CD8-positive, alpha-beta memory T cell (primary cell): ENCODE results near the gene GNL2. TPM values are rescaled to one million over a fixed set of nuclear protein-coding genes. Genes with fewer than 3 reads are reported as not detected.
A peak's percentile ranks its signal among the peaks of the same experiment; 100 is the strongest.
"Not testable (repeated sequence)": the region's sequence is repeated elsewhere in the genome, so short reads cannot be mapped to it uniquely, and the experiment has no call there.

ENCODE experiments used
- CTCF ChIA-PET: fragments of 350-600 bp; sonication (Branson Sonifier 250); formaldehyde crosslinking; loops from one replicate; lab custom pipeline; 2021; ENCODE audit warnings: antibody characterized with exemption; lab: Charles Lee
- POLR2A ChIA-PET: fragments of 350-600 bp; sonication (Branson Sonifier 250); formaldehyde crosslinking; loops from one replicate; lab custom pipeline; 2021; ENCODE audit warnings: antibody characterized with exemption; lab: Charles Lee
- DNase-seq, 5 donors: peaks; one replicate each; pipeline versions ENCODE4 v3.0.0 to v3.0.0-alpha.2; 2020 to 2022; ENCODE audit warnings: mixed read lengths in 1 of 5
- H3K27ac ChIP-seq: one replicate; pipeline ENCODE4 v1.7.0; 2013; ENCODE audit warnings: low read depth, mild to moderate bottlenecking, low read length, moderate library complexity
- H3K27me3 ChIP-seq: 2 replicates; pipeline ENCODE4 v1.7.0; 2013; ENCODE audit warnings: low read length, mild to moderate bottlenecking; ENCODE audit not compliant: insufficient read depth, poor library complexity, severe bottlenecking
- H3K36me3 ChIP-seq: 2 replicates; pipeline ENCODE4 v1.7.0; 2013; ENCODE audit warnings: mild to moderate bottlenecking, low read length, moderate library complexity; ENCODE audit not compliant: insufficient read depth
- H3K4me1 ChIP-seq: 2 replicates; pipeline ENCODE4 v1.7.0; 2013; ENCODE audit warnings: mild to moderate bottlenecking, low read length, moderate library complexity; ENCODE audit not compliant: insufficient read depth
- H3K4me3 ChIP-seq: 2 replicates; pipeline ENCODE4 v1.7.0; 2013; ENCODE audit warnings: mild to moderate bottlenecking, low read length
- H3K9me3 ChIP-seq: 2 replicates; pipeline ENCODE4 v1.7.0; 2013; ENCODE audit warnings: mild to moderate bottlenecking, low read length
- H3K27ac Mint-ChIP-seq, 8 donors: one replicate each; pipeline ENCODE4 v1.8.0; 2020 to 2021; ENCODE audit warnings: mixed read lengths in 8 of 8, mild to moderate bottlenecking in 6 of 8, inconsistent platforms in 3 of 8, moderate library complexity in 3 of 8
- H3K27me3 Mint-ChIP-seq, 2 donors: one replicate each; pipeline ENCODE4 v1.8.0; 2020 to 2021; ENCODE audit warnings: mixed read lengths in 2 of 2, mild to moderate bottlenecking in 1 of 2, moderate library complexity in 1 of 2
- H3K36me3 Mint-ChIP-seq, 3 donors: one replicate each; pipeline ENCODE4 v1.8.0; 2020 to 2021; ENCODE audit warnings: mixed read lengths in 3 of 3, inconsistent platforms in 1 of 3, mild to moderate bottlenecking in 1 of 3
- H3K4me1 Mint-ChIP-seq, 3 donors: one replicate each; pipeline ENCODE4 v1.8.0; 2020 to 2021; ENCODE audit warnings: mixed read lengths in 3 of 3, inconsistent platforms in 1 of 3, mild to moderate bottlenecking in 1 of 3
- H3K4me3 Mint-ChIP-seq, 7 donors: one replicate each; pipeline ENCODE4 v1.8.0; 2020 to 2021; ENCODE audit warnings: mixed read lengths in 7 of 7, mild to moderate bottlenecking in 6 of 7, moderate library complexity in 4 of 7, inconsistent platforms in 2 of 7
- H3K9me3 Mint-ChIP-seq, 5 donors: one replicate each; pipeline ENCODE4 v1.8.0; 2020 to 2022; ENCODE audit warnings: mixed read lengths in 5 of 5, mild to moderate bottlenecking in 3 of 5, moderate library complexity in 2 of 5, inconsistent platforms in 1 of 5
- polyA plus RNA-seq: library from polyadenylated mRNA; unstranded; fragments of 300-500 nt; fragmentation: Illumina TruSeq; gene quantifications from one replicate; pipeline ENCODE4 v1.2.3, GENCODE V29; 2021
- total RNA-seq, 2 experiments: library from RNA; stranded (reverse); gene quantifications; one replicate each; pipeline ENCODE4 v1.2.3, GENCODE V29; 2021

Gene GNL2
- total and polyA plus RNA-seq, 3 experiments from 2014 or later, result 53.4 to 85.3 (median 83.4) TPM

- H3K9me3 ChIP-seq, result no peaks in the 10 kb centered on the region
- no peak for DNase-seq
- H3K4me3 ChIP-seq, result peak overlapping the region; percentile 97
- H3K27ac Mint-ChIP-seq, result peak overlapping the region; percentile 90 to 100 (median 98)
- peaks cover 0 to 11% of the 10 kb centered on the region in 2 donors for H3K27me3 Mint-ChIP-seq
- POLR2A ChIA-PET, result interaction anchor here (1.0 to 1.4 kb wide), 5 partner anchors 38 to 306 kb away, joined by 3 to 7 read pairs (median 3); partner anchors contain the start of genes CDCA8, MEAF6 and MTF1
- H3K4me1 ChIP-seq, result peaks cover 18% of the 10 kb centered on the region
- CTCF ChIA-PET, result interaction anchor here (1.2 to 1.7 kb wide), 4 partner anchors 39 to 129 kb away, joined by 3 to 7 read pairs (median 4); partner anchors contain the start of gene MEAF6
- H3K36me3 ChIP-seq, result no peaks in the 10 kb centered on the region
- no peaks in the 10 kb centered on the region for H3K27me3 ChIP-seq
- peak overlapping the region; percentile 94 for H3K27ac ChIP-seq
- peak overlapping the region; percentile 97 to 100 (median 99) for H3K4me3 Mint-ChIP-seq
- H3K4me1 Mint-ChIP-seq, result peaks cover 40 to 58% (median 46%) of the 10 kb centered on the region in 3 donors
- H3K9me3 Mint-ChIP-seq, result no peaks in the 10 kb centered on the region
- peaks cover 4 to 49% (median 7%) of the 10 kb centered on the region in 3 donors for H3K36me3 Mint-ChIP-seq
Measured at GRCh38 chr1:37553598-37553926, 42.2 kb downstream of the GNL2 start.

- H3K4me3 Mint-ChIP-seq, result no peak overlapping the region
- H3K27ac Mint-ChIP-seq, result peak overlapping the region in 2 of 8 donors; percentile 28 to 94
- no peaks in the 10 kb centered on the region for H3K9me3 Mint-ChIP-seq
- peaks cover 10 to 81% (median 21%) of the 10 kb centered on the region in 3 donors for H3K36me3 Mint-ChIP-seq
- Histone ChIP-seq H3K27ac (no peak overlapping the region), H3K27me3 (no peaks in the 10 kb centered on the region), H3K4me1 (peaks cover 18% of the 10 kb centered on the region), H3K4me3 (no peak overlapping the region), H3K9me3 (no peaks in the 10 kb centered on the region), H3K36me3 (peaks cover 20% of the 10 kb centered on the region)
- ChIA-PET CTCF (interaction anchor here (2.2 kb wide), 1 partner anchor 34 kb away, joined by 5 read pairs; no protein-coding TSS in a partner anchor), POLR2A (no interaction called here)
- H3K4me1 Mint-ChIP-seq, result peaks cover 44 to 60% (median 48%) of the 10 kb centered on the region in 3 donors
- H3K27me3 Mint-ChIP-seq, result no peaks in the 10 kb centered on the region
- no peak for DNase-seq
Measured at GRCh38 chr1:37549341-37549740, 46.4 kb downstream of the GNL2 start.

- H3K27ac ChIP-seq, result no peak overlapping the region
- peak overlapping the region in 1 of 8 donors; percentile 5 for H3K27ac Mint-ChIP-seq
- no peaks in the 10 kb centered on the region for H3K9me3 Mint-ChIP-seq
- POLR2A ChIA-PET, result no interaction called here
- no peaks in the 10 kb centered on the region for H3K27me3 Mint-ChIP-seq
- no peaks in the 10 kb centered on the region for H3K4me1 ChIP-seq
- H3K36me3 Mint-ChIP-seq, result peaks cover 10 to 71% (median 25%) of the 10 kb centered on the region in 3 donors
- peak overlapping the region in 1 of 7 donors; percentile 75 for H3K4me3 Mint-ChIP-seq
- no peak overlapping the region for H3K4me3 ChIP-seq
- H3K27me3 ChIP-seq, result no peaks in the 10 kb centered on the region
- peaks cover 13 to 26% (median 14%) of the 10 kb centered on the region in 3 donors for H3K4me1 Mint-ChIP-seq
- peaks cover 28% of the 10 kb centered on the region for H3K36me3 ChIP-seq
- CTCF ChIA-PET, result no interaction called here
- H3K9me3 ChIP-seq, result no peaks in the 10 kb centered on the region
- no peak for DNase-seq
Measured at GRCh38 chr1:37545019-37545418, 50.7 kb downstream of the GNL2 start.

GRCh38 chr1:37544530-37544929 is 51.2 kb downstream of the GNL2 start:
- Histone ChIP-seq H3K36me3 (peaks cover 31% of the 10 kb centered on the region), H3K27ac (no peak overlapping the region), H3K4me1 (no peaks in the 10 kb centered on the region), H3K4me3 (no peak overlapping the region), H3K27me3 (no peaks in the 10 kb centered on the region), H3K9me3 (no peaks in the 10 kb centered on the region)
- DNase-seq, result no peak
- ChIA-PET POLR2A (no interaction called here), CTCF (no interaction called here)
- H3K36me3 Mint-ChIP-seq, result peaks cover 10 to 71% (median 26%) of the 10 kb centered on the region in 3 donors
- H3K9me3 Mint-ChIP-seq, result no peaks in the 10 kb centered on the region
- peaks cover 8 to 21% (median 11%) of the 10 kb centered on the region in 3 donors for H3K4me1 Mint-ChIP-seq
- peak overlapping the region in 2 of 8 donors; percentile 5 to 64 for H3K27ac Mint-ChIP-seq
- no peaks in the 10 kb centered on the region for H3K27me3 Mint-ChIP-seq
- peak overlapping the region in 1 of 7 donors; percentile 75 for H3K4me3 Mint-ChIP-seq

- POLR2A ChIA-PET, result no interaction called here
- H3K4me1 ChIP-seq, result no peaks in the 10 kb centered on the region
- H3K9me3 Mint-ChIP-seq, result no peaks in the 10 kb centered on the region
- no peak overlapping the region for H3K4me3 ChIP-seq
- no peaks in the 10 kb centered on the region for H3K9me3 ChIP-seq
- H3K27ac ChIP-seq, result no peak overlapping the region
- DNase-seq, result no peak
- H3K4me3 Mint-ChIP-seq, result peak overlapping the region in 1 of 7 donors; percentile 23
- CTCF ChIA-PET, result no interaction called here
- peak overlapping the region in 1 of 8 donors; percentile 0 for H3K27ac Mint-ChIP-seq
- H3K36me3 Mint-ChIP-seq, result peaks cover 0 to 80% (median 32%) of the 10 kb centered on the region in 3 donors
- no peaks in the 10 kb centered on the region for H3K27me3 ChIP-seq
- no peaks in the 10 kb centered on the region for H3K27me3 Mint-ChIP-seq
- H3K4me1 Mint-ChIP-seq, result peaks cover 7 to 20% (median 19%) of the 10 kb centered on the region in 3 donors
- peaks cover 39% of the 10 kb centered on the region for H3K36me3 ChIP-seq
Measured at GRCh38 chr1:37540036-37540785, 55.5 kb downstream of the GNL2 start.

GRCh38 chr1:37539154-37539553 is 56.6 kb downstream of the GNL2 start:
- Mint-ChIP-seq H3K27ac (peak overlapping the region in 2 of 8 donors; percentile 36 to 38), H3K4me1 (peaks cover 4 to 24% (median 19%) of the 10 kb centered on the region in 3 donors), H3K36me3 (peaks cover 0 to 80% (median 27%) of the 10 kb centered on the region in 3 donors)
- H3K4me3 Mint-ChIP-seq, H3K9me3 Mint-ChIP-seq, POLR2A ChIA-PET, H3K9me3 ChIP-seq, H3K4me3 ChIP-seq, H3K27ac ChIP-seq, H3K4me1 ChIP-seq, H3K27me3 Mint-ChIP-seq, DNase-seq, H3K27me3 ChIP-seq: not testable (repeated sequence)
- peaks cover 39% of the 10 kb centered on the region for H3K36me3 ChIP-seq
- CTCF ChIA-PET, result interaction anchor here (1.0 kb wide), 1 partner anchor 24 kb away, joined by 5 read pairs; no protein-coding TSS in a partner anchor

- no peak overlapping the region for H3K27ac ChIP-seq
Measured at GRCh38 chr1:37537378-37537777, 58.4 kb downstream of the GNL2 start.

More at GRCh38 chr1:37537378-37537777, 58.4 kb downstream of the GNL2 start:
- no peaks in the 10 kb centered on the region for H3K27me3 ChIP-seq
- H3K27ac Mint-ChIP-seq, result peak overlapping the region in 1 of 8 donors; percentile 73
- H3K9me3 ChIP-seq, result no peaks in the 10 kb centered on the region
- H3K4me1 ChIP-seq, result no peaks in the 10 kb centered on the region
- no peaks in the 10 kb centered on the region for H3K9me3 Mint-ChIP-seq
- no peak overlapping the region for H3K4me3 ChIP-seq
- peaks cover 39% of the 10 kb centered on the region for H3K36me3 ChIP-seq
- ChIA-PET CTCF (no interaction called here), POLR2A (no interaction called here)
- peaks cover 0 to 79% (median 29%) of the 10 kb centered on the region in 3 donors for H3K36me3 Mint-ChIP-seq
- no peak overlapping the region for H3K4me3 Mint-ChIP-seq
- DNase-seq, result no peak
- no peaks in the 10 kb centered on the region for H3K27me3 Mint-ChIP-seq
- peaks cover 4 to 31% (median 19%) of the 10 kb centered on the region in 3 donors for H3K4me1 Mint-ChIP-seq
